Vagina (tissue), 2 donors: ENCODE data around the gene RIC8B.

Experiments used
- CTCF ChIP-seq, 3 experiments: fragments of 450-650 bp in 2 of 3; fragments of 200-600 bp in 1 of 3; sonication (generic) in 1 of 3; IDR thresholded peaks; one replicate each; pipeline ENCODE4 v1.5.1; 2017 to 2019; ENCODE audit warnings: antibody characterized with exemption in 3 of 3, mild to moderate bottlenecking in 2 of 3, moderate library complexity in 2 of 3
- POLR2A ChIP-seq, 2 donors: fragments of 450-650 bp; IDR thresholded peaks; one replicate each; pipeline ENCODE4 v1.6.1; 2017; ENCODE audit warnings: antibody characterized with exemption in 2 of 2, mild to moderate bottlenecking in 2 of 2, moderate library complexity in 2 of 2
- POLR2AphosphoS5 ChIP-seq, 2 donors: sonication (generic); formaldehyde crosslinking; IDR thresholded peaks; one replicate each; pipeline ENCODE4 v1.9.0; 2017; ENCODE audit warnings: antibody characterized with exemption in 2 of 2, mild to moderate bottlenecking in 2 of 2, low read depth in 1 of 2; ENCODE audit not compliant: insufficient read depth in 1 of 2

- TF ChIP-seq CTCF (IDR thresholded peaks at IDR 0.05) (no peak), POLR2A (IDR thresholded peaks at IDR 0.05) (no peak), POLR2AphosphoS5 (IDR thresholded peaks at IDR 0.05; ENCODE audit: insufficient read depth in 1 of 2, low read depth in 1 of 2) (no peak)
Measured at GRCh38 chr12:106902053-106902452, 127.6 kb downstream of the RIC8B start.
